Vagina (tissue), 2 donors: ENCODE measurements around the gene HMGXB4. TPM values are rescaled to one million over a fixed set of nuclear protein-coding genes. Genes with fewer than 3 reads are reported as not detected.
"Not testable (repeated sequence)": the region's sequence is repeated elsewhere in the genome, so short reads cannot be mapped to it uniquely, and the experiment has no call there.

Source experiments
- DNase-seq, 2 donors: peaks; one replicate each; pipeline ENCODE4 v3.0.0-alpha.2; 2017; ENCODE audit errors: extremely low spot score in 2 of 2
- H3K27ac ChIP-seq: fragments of 200-600 bp; sonication (generic); one replicate; pipeline ENCODE4 v1.5.1; 2019
- H3K27me3 ChIP-seq: fragments of 200-600 bp; sonication (generic); one replicate; pipeline ENCODE4 v1.5.1; 2019
- H3K36me3 ChIP-seq, 2 donors: fragments of 200-600 bp; sonication (generic); one replicate each; pipeline ENCODE4 v1.5.1; 2017 to 2019
- H3K4me1 ChIP-seq: fragments of 200-600 bp; sonication (generic); one replicate; pipeline ENCODE4 v1.5.1; 2019
- H3K4me3 ChIP-seq, 2 donors: fragments of 200-600 bp; sonication (generic); 1 replicate in 1 of 2; 2 replicates in 1 of 2; pipeline ENCODE4 v1.5.1; 2016 to 2019
- H3K9me3 ChIP-seq: fragments of 200-600 bp; sonication (generic); one replicate; pipeline ENCODE4 v1.5.1; 2019
- CTCF ChIP-seq, 3 experiments: fragments of 450-650 bp in 2 of 3; fragments of 200-600 bp in 1 of 3; sonication (generic) in 1 of 3; IDR thresholded peaks; one replicate each; pipeline ENCODE4 v1.5.1; 2017 to 2019; ENCODE audit warnings: antibody characterized with exemption in 3 of 3, mild to moderate bottlenecking in 2 of 3, moderate library complexity in 2 of 3
- POLR2A ChIP-seq, 2 donors: fragments of 450-650 bp; IDR thresholded peaks; one replicate each; pipeline ENCODE4 v1.6.1; 2017; ENCODE audit warnings: antibody characterized with exemption in 2 of 2, mild to moderate bottlenecking in 2 of 2, moderate library complexity in 2 of 2
- POLR2AphosphoS5 ChIP-seq, 2 donors: sonication (generic); formaldehyde crosslinking; IDR thresholded peaks; one replicate each; pipeline ENCODE4 v1.9.0; 2017; ENCODE audit warnings: antibody characterized with exemption in 2 of 2, mild to moderate bottlenecking in 2 of 2, low read depth in 1 of 2; ENCODE audit not compliant: insufficient read depth in 1 of 2
- intact Hi-C: fragments of 100-400 bp; cut with DNase I; formaldehyde crosslinking; loops from one replicate; pipeline ENCODE4 v1.15.1; 2023
- total RNA-seq: library from RNA; depleted of rRNA; stranded (reverse); fragments of >200 nt; gene quantifications from one replicate; pipeline ENCODE4 v1.2.3, GENCODE V29; 2016

HMGXB4 gene
- total RNA-seq, 1 donor from 2014 or later = 12.8 TPM

DNA sequence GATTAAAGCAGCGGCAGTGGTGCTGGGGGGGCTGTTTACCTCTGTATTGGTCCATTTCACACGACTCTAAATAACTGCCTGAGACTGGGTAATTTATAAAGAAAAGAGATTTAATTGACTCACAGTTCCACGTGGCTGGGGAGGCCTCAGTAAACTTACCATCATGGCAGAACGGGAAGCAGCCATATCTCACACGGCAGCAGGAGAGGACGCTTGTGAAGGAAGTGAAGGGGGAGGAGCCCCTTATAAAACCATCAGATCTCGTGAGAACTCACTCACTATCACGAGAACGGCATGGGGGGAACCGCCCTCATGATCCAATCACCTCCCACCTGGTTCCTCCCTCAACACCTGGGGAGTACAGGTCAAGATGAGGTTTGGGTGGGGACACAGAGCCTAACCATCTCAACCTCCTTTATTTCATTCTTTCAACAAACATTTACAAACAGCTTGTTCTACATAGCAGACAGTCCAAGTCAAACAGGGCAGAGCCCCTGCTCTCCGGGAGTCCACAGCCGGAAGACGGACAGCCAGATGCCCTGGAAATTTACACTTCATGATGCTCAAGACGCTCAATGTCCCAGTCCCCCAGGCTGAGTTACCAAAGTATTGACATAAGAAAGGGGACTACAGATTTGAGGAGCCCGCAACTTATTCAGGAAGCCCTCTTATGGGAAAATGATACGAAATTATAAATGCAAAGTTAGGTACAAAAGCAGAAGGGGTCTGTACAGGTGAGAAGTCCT is 26.3 kb upstream of the HMGXB4 start:
- no peak for TF ChIP-seq POLR2A (IDR thresholded peaks at IDR 0.05)
- TF ChIP-seq CTCF (IDR thresholded peaks at IDR 0.05) = no peak
- TF ChIP-seq POLR2AphosphoS5 (IDR thresholded peaks at IDR 0.05; ENCODE audit: insufficient read depth in 1 of 2, low read depth in 1 of 2) = no peak
- intact Hi-C loops = no loop called here
- Histone ChIP-seq H3K27ac (no peak overlapping the region), H3K36me3 (no peaks in the 10 kb centered on the region), H3K4me3 (no peak overlapping the region), H3K4me1 (no peaks in the 10 kb centered on the region), H3K27me3 (no peaks in the 10 kb centered on the region), H3K9me3 (no peaks in the 10 kb centered on the region)
- DNase-seq = peak in 1 of 2 donors; percentile 31

DNA sequence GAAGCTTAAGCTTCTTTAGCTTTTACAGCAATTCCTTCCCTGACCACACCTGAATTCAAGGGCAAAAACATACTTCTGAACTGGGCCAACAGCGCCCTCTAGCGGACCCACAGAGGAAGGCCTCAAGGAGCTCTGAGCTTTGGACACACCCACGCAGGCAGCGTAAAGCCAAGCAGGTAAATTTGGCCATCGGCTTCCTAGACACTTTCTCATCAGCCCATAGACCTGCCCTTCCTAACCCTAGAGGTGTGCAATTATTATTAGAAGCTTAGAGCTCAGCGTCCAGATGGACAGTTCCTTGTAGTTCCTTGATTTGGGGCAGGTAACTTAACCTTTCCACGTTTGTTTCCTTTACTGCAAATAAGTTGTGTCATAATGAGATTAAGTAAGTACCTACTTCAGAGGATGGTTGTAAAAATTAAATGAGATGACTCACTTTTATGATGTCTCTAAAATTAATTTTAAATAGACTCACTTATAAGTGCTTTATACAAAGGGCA is 25.7 kb upstream of the HMGXB4 start:
- Histone ChIP-seq H3K9me3 (no peaks in the 10 kb centered on the region), H3K4me1 (no peaks in the 10 kb centered on the region), H3K27ac (no peak overlapping the region), H3K4me3 (no peak overlapping the region), H3K27me3 (no peaks in the 10 kb centered on the region), H3K36me3 (no peaks in the 10 kb centered on the region)
- peak in 1 of 2 donors; percentile 43 for DNase-seq
- intact Hi-C loops = no loop called here
- TF ChIP-seq CTCF (IDR thresholded peaks at IDR 0.05) (peak; percentile 26 to 57 (median 50)), POLR2A (IDR thresholded peaks at IDR 0.05) (no peak)

DNA sequence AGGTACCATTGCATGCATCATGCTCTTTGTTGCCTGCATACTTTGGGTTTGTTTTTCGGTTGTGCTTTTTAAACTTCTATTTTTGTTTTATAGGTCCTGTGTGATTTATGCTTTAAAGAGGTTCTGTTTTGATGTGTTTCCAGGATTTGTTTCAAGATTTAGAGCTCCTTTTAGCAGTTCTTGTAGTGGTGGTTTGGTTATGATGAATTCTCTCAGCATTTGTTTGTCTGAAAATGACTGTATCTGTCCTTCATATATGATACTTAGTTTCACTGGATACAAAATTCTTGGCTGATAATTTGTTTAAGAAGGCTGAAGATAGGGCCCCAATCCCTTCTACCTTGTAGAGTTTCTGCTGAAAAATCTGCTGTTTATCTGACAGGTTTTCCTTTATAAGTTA is 18.5 kb upstream of the HMGXB4 start:
- H3K4me3 ChIP-seq, H3K36me3 ChIP-seq, H3K9me3 ChIP-seq, H3K27me3 ChIP-seq, H3K27ac ChIP-seq, H3K4me1 ChIP-seq, DNase-seq, intact Hi-C loops: not testable (repeated sequence)

DNA sequence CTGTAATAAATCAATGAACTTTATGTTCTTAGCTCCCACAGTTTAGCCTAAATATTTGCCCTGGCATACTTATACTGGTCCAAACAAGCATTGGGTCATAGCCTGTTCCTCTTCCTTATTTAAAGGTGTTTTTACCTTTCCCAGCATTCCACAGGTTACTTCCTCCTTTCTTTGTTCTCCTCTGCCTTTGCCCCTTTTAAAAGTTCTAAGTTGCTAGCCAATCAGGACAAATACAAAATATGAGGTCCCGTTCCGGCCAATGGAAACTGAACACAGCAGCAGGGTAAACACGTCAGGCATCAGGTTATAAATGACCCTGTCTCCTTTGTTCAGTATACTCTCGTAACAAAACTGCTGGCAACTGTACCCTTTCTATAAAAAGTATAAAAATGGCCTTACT is 12.8 kb upstream of the HMGXB4 start:
- H3K27me3 ChIP-seq, H3K9me3 ChIP-seq, intact Hi-C loops, H3K4me3 ChIP-seq, H3K27ac ChIP-seq, H3K4me1 ChIP-seq, DNase-seq, H3K36me3 ChIP-seq: not testable (repeated sequence)

- no peaks in the 10 kb centered on the region for H3K27me3 ChIP-seq
- no peak for DNase-seq
- H3K36me3 ChIP-seq = no peaks in the 10 kb centered on the region
- no peak overlapping the region for H3K4me3 ChIP-seq
- TF ChIP-seq CTCF (IDR thresholded peaks at IDR 0.05) (no peak), POLR2AphosphoS5 (IDR thresholded peaks at IDR 0.05; ENCODE audit: insufficient read depth in 1 of 2, low read depth in 1 of 2) (no peak), POLR2A (IDR thresholded peaks at IDR 0.05) (no peak)
- no peaks in the 10 kb centered on the region for H3K4me1 ChIP-seq
- H3K27ac ChIP-seq = no peak overlapping the region
- intact Hi-C loops = no loop called here
- no peaks in the 10 kb centered on the region for H3K9me3 ChIP-seq
These were observed 7.1 kb upstream of the HMGXB4 start for GRCh38 chr22:35250156-35250555.

GRCh38 chr22:35253946-35254345 is 3.3 kb upstream of the HMGXB4 start:
- Histone ChIP-seq H3K4me1 (peaks cover 14% of the 10 kb centered on the region), H3K27ac (no peak overlapping the region), H3K4me3 (no peak overlapping the region), H3K27me3 (no peaks in the 10 kb centered on the region), H3K36me3 (no peaks in the 10 kb centered on the region), H3K9me3 (no peaks in the 10 kb centered on the region)
- no peak for DNase-seq
- TF ChIP-seq POLR2A (IDR thresholded peaks at IDR 0.05) = no peak
- no peak for TF ChIP-seq POLR2AphosphoS5 (IDR thresholded peaks at IDR 0.05; ENCODE audit: insufficient read depth in 1 of 2, low read depth in 1 of 2)
- intact Hi-C loops = no loop called here
